Measurements from ENCODE around the gene RPS19.
A peak's percentile ranks its signal among the peaks of the same experiment; 100 is the strongest.

Gene RPS19

GRCh38 chr19:41868120-41868988, 8.3 kb downstream of the RPS19 start:
- peak overlapping the region; percentile 64 for H3K27ac ChIP-seq
- DNase-seq (ENCODE audit: low spot score), result no peak
- ChIA-PET CTCF (interaction anchor here (0.6 to 0.7 kb wide), 2 partner anchors 8 to 89 kb away, joined by 3 to 4 read pairs; partner anchors contain the start of gene RPS19), POLR2A (ENCODE audit: low non-redundant PET) (no interaction called here)
- no peak for TF ChIP-seq CTCF (conservative IDR thresholded peaks at IDR 0.05; ENCODE audit: low read depth)

- no peak for TF ChIP-seq CTCF (conservative IDR thresholded peaks at IDR 0.05; ENCODE audit: low read depth)
- CTCF ChIA-PET, result no interaction called here
- H3K27ac ChIP-seq, result peak overlapping the region; percentile 64
- POLR2A ChIA-PET (ENCODE audit: low non-redundant PET), result no interaction called here
- no peak for DNase-seq (ENCODE audit: low spot score)
Observed at GRCh38 chr19:41868989-41869300, 8.9 kb downstream of the RPS19 start.

- no peak for DNase-seq (ENCODE audit: low spot score)
- H3K27ac ChIP-seq, result peak overlapping the region; percentile 64
- CTCF ChIA-PET, result no interaction called here
- POLR2A ChIA-PET (ENCODE audit: low non-redundant PET), result no interaction called here
- no peak for TF ChIP-seq CTCF (conservative IDR thresholded peaks at IDR 0.05; ENCODE audit: low read depth)
Observed at GRCh38 chr19:41869374-41869955, 9.4 kb downstream of the RPS19 start.

- no peak for DNase-seq (ENCODE audit: low spot score)
- CTCF ChIA-PET, result no interaction called here
- POLR2A ChIA-PET (ENCODE audit: low non-redundant PET), result no interaction called here
Observed at GRCh38 chr19:41870401-41870873, 10.4 kb downstream of the RPS19 start.

GRCh38 chr19:41871573-41872383, 11.7 kb downstream of the RPS19 start:
- POLR2A ChIA-PET (ENCODE audit: low non-redundant PET), result interaction anchor here (1.2 kb wide), 1 partner anchor 175 kb away, joined by 7 read pairs; no protein-coding TSS in a partner anchor
- no peak for TF ChIP-seq CTCF (conservative IDR thresholded peaks at IDR 0.05; ENCODE audit: low read depth)
- peak overlapping the region; percentile 64 for H3K27ac ChIP-seq
- no peak for DNase-seq (ENCODE audit: low spot score)
- CTCF ChIA-PET, result interaction anchor here (0.6 to 1.9 kb wide), 4 partner anchors 15 to 456 kb away, joined by 3 to 15 read pairs (median 6); no protein-coding TSS in a partner anchor

More at GRCh38 chr19:41870401-41870873, 10.4 kb downstream of the RPS19 start:
- peak overlapping the region; percentile 64 for H3K27ac ChIP-seq
- TF ChIP-seq CTCF (conservative IDR thresholded peaks at IDR 0.05; ENCODE audit: low read depth), result no peak

GRCh38 chr19:41872384-41872774, 12.3 kb downstream of the RPS19 start:
- POLR2A ChIA-PET (ENCODE audit: low non-redundant PET), result interaction anchor here (1.2 to 1.3 kb wide), 2 partner anchors 12 to 175 kb away, joined by 5 to 7 read pairs; partner anchors contain the start of gene RPS19
- TF ChIP-seq CTCF (conservative IDR thresholded peaks at IDR 0.05; ENCODE audit: low read depth), result no peak
- H3K27ac ChIP-seq, result peak overlapping the region; percentile 64
- DNase-seq (ENCODE audit: low spot score), result no peak
- CTCF ChIA-PET, result interaction anchor here (0.6 to 1.9 kb wide), 11 partner anchors 14 to 456 kb away, joined by 3 to 21 read pairs (median 4); no protein-coding TSS in a partner anchor
